NCI-H2107 (cell line): Measurements from ENCODE around the gene SPARC.

Experiments used
- DNase-seq: peaks from one replicate; lab custom pipeline; 2025; lab: John Stamatoyannopoulos, UW

Gene SPARC

DNA sequence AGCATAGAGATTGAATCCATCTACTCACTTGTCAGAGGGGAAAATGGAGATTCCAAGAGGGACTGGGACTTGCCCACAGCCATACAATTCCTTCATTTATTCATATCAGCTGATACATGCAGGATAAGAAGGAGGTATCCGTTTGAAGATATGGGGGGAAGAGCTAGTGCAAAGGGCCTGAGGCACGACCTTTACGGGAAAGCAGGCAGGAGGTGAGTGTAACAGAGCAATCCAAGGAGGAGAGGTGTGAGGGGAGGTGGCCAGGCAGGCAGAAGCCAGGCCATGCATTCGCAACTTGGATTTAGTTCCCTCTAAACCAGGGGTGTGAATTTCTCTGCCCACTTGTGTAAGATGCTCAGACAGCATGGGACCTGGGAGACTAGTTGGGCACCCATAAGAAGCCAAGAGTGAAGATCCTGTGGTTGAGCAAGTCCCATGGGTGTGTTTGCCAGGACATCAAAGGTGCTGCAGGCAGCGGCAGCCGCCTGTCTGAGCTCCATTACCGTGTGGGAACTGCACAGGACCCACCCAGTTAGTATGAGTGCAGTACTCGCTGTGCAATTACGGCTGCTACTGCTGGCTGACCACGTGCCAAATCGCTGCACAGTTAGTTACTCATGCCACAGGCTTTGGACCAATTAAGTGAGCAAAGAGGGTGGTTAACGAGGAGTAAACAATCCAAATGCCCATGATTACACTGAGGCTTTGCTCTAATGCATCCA lies 64.2 kb downstream of the SPARC start:
- no peak for DNase-seq

DNA sequence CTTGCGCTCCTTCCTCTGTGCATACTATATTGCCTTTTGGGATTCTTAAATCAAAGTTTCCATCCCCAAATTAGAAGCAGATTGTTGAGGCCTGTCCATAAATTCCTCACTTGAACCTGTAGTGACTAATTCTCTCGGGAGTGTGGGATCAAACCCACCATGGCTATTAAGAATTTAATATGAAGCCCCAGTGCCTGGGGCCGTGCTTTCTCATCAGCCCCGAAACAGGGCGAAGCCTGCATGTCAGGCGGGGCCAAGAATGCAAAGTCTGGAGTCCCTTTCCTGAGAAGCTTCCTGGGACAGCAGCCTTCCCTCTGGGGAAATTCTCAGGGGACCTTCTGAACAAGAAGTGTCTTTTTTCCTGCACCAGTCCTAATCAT lies 66.3 kb downstream of the SPARC start:
- DNase-seq = no peak

DNA sequence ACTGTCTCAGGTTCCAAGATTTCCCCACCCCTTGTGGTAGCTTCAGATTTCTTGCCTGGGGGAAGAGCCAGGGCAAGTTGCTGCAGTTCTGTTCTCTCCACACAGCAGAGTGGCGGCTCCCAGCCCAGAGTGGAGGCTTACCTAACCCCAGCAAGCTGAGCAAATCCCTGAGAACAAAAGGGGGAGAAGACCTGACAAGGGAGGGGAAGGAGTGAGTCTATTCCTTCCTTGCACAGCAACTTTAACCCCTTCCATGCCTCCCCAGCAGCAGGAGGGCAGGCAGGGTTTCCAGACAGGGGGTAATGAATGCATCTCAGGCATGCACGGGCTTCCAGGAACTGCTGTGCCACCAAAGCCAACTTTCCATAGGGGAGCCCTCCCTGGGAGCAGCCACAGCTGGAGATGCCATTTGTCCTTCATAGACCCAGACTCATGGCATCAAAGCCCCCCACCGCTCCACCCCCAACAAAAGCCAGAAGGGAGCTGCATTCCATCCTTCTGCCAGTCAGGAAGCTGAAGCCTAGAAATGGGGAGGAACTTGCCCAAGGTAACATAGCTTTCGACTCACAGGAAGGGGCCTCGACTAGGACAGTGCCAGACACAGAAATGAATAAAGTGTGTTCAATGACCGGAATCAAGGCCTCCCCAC lies 66.8 kb downstream of the SPARC start:
- no peak for DNase-seq

DNA sequence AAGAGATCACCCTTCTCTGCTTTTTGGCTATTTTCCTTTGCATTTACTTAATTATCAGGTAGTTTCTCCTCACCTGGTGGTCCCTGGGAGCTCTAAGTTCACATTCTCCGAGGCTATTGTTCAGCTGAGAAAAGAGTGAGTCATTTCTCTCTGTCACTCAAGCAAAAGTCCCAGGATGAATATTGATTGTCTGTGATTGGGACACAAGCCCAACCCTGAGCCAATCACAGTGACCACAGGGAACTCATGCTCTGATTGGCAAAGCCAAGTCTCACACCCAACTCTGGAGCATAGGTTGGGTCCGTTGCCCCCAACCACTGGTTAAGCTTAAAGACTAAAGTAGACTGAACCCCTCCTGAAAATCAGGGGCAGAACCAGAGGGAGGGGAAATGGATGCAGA lies 67.8 kb downstream of the SPARC start:
- DNase-seq = no peak

DNA sequence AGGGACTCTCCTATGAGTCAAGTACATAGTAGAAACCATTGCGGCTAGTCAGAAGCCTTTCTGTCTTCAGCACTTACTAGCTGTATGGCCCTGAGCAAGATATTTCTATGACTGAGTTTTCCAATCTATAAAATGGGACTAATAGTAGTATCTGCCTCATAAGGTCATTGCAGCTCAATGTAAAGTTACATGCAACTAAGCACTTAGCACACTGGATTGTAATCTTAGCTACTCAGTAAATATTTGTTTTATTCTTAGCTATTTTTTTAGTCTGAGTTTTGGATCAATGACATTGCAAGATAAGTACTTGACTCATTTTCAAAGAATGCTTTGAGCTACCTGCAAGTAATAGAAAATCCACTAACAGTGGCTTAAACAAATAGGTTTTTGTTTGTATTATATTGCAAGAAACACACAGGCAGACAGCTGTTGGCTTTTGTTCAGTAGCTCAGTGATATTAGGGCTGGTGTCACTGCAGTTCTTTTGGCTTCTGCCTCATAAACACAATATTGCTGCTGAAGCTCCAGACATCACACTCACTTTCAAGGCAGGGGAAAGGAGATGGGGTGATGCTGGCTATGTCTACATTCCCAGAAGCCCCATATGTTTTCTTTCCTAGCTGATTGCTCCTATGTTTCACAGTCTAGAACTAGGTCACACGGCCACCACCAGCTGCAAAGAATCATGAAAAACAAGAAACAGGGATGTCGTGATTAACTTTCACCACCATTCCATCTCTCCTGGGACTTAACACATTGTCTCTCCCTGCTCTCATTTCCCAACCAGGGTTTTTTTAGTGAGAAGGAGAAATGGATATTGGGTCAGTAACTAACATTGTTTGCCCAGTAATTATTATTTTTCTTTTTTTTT lies 68.6 kb downstream of the SPARC start:
- no peak for DNase-seq

DNA sequence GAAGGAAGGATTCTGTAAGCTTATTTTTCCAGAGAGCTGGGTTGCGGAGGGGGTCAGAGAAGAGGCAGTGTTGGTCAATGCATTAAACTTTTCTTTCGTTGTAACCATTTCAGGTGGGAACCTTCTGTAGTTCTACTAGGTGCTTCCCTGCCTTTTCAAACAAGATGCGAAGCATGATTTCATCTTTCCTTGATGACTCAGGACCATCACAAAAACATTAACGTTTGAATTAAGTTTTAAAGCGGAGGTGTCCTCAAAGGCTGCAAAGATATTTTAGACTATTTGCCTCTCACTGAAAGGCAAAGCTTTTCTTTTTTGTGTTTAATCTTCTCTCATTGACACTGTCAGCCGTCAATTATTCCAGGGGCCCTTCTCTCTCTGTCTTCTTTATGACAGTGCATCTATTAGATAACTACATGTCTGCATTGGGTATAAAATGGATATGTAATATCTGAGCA lies 69.3 kb downstream of the SPARC start:
- DNase-seq = no peak

DNA sequence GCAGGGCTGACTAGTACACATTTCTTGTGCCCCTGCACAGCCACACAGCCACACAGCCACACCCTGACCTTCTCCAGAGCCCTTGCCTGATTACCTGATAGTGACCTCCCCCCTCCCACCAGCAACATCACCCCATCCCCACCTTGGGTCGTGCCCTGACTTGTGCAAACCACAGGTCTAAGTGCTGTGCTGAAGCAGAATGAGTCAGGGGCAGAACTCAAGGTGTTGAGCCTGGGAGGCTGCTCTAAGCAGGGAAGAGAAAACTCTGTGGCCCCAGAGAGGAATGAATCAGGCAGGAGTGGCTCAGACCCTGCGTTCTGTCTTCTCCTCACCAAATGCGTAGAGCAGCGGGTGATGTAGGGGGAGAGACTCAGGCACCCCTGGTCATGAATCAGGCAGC lies 71.3 kb downstream of the SPARC start:
- no peak for DNase-seq

DNA sequence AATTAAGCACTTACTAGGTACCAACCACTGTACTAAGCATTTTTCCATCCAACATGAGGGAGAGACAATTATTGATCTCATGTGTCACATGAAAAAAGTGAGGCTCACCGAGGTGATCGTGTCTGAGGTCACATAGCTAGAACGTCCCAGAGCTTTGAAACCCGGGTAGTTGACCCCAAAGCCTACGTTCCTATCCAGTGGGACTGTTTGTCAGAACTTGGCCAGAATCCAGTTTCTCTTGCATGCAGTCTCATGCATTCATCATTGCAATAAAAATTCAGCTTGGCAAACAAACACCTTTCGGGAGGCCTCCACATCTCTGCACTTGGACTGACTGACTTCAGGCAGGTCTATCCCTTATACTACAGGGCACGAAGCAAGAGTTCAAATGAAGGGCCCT lies 72.2 kb downstream of the SPARC start:
- no peak for DNase-seq

DNA sequence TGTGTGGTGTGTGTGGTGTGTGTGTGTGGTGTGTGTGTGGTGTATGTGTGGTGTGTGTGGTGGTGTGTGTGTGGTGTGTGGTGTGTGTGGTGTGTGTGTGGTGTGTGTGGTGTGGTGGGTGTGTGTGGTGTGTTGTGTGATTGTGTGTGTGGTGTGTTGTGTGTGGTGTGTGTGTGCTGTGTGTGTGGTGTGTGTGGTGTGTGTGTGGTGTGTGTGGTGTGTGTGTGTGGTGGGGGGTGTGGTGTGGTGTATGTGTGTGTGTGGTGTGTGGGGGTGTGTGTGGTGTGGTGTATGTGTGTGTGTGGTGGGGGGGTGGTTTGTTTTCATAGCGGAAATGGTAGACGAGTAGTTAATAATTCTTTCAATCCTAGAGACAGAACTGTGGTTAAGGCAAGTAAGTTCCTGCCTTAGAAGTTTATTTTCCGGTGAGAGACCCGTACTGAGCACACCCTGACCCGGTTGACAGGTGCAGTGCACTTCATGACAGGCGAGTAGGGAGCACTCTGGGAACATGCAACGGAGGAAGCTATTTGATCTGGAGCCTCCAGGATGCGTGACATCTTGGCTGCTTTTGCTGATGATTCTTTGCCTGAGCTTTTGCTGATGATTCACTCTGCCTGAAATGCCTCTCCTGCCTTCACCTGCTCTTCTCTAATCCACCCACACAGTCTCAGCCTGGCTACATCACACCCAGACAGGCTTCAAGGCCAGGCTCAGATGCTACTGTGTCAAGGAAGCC lies 73.9 kb downstream of the SPARC start:
- no peak for DNase-seq

DNA sequence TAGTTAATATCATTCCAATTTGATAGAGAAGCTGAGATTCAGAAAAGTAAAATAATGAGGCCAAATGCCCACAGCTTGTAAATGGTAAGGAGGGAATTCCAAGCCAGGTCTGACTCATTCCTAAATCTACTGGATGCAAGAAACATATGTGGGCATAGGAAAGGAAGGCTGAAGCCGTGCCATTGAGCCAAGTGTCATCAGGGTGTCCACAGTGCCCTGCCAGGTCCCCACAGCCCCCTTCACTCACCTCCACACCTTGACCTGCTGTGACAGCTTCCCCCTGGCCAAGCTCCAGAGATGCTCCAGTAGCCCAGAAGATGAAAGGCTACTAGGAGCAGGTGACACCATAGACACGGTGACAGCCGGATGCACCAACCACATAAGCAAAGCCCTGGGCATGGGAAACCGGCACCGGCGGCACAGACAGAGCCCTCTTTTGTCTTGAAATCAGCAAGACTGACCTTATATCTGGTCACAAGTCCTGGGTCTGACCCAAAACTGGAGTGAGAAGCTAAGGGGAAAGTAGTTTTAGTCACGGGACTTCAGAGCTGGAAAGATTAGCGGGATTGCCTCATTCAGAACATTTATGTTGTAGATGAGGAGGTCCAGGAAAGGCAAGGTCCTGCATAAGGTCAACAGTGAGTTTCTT lies 75.5 kb downstream of the SPARC start:
- no peak for DNase-seq
